SK-N-SH (cell line): ENCODE data around the gene CRHBP. TPM values are rescaled to one million over a fixed set of nuclear protein-coding genes. Genes with fewer than 3 reads are reported as not detected.

Source experiments
- CTCF ChIA-PET: fragments of 300-600, 350-600 bp; formaldehyde crosslinking; extraction: SDS; loops from one replicate; lab custom pipeline; 2021; lab: Yijun Ruan, JAX
- POLR2A ChIA-PET: fragments of 350-600 bp; sonication (Branson Sonifier 250); formaldehyde crosslinking; extraction: SDS; loops from one replicate; lab custom pipeline; 2020; ENCODE audit warnings: antibody characterized with exemption, inconsistent platforms; lab: Yijun Ruan, JAX
- DNase-seq: peaks from one replicate; pipeline ENCODE4 v3.0.0; 2012
- H2AFZ ChIP-seq: fragments of 200-600 bp; sonication (generic); 2 replicates; pipeline ENCODE4 v1.8.1; 2016; ENCODE audit warnings: antibody characterized with exemption, mild to moderate bottlenecking, low read depth
- H3F3A ChIP-seq: fragments of 200-600 bp; sonication (generic); replicated peaks from 2 replicates; pipeline ENCODE3; 2016; ENCODE audit warnings: antibody characterized with exemption, mild to moderate bottlenecking; ENCODE audit not compliant: insufficient read depth
- H3K27ac ChIP-seq, 2 experiments: fragments of 200-500 bp in 1 of 2; fragments of 200-600 bp in 1 of 2; sonication (Bioruptor generic) in 1 of 2; sonication (generic), shearing (Covaris generic) in 1 of 2; 2 replicates each; pipeline versions ENCODE4 v1.5.1 to v1.6.1; 2014 to 2016; ENCODE audit warnings: low read depth in 2 of 2, inconsistent platforms in 1 of 2, low read length in 1 of 2, mild to moderate bottlenecking in 1 of 2, mixed read lengths in 1 of 2
- H3K27me3 ChIP-seq: fragments of 200-600 bp; sonication (generic), shearing (Covaris generic); 2 replicates; pipeline ENCODE4 v1.6.1; 2016; ENCODE audit warnings: mixed run types; ENCODE audit not compliant: insufficient read depth
- H3K36me3 ChIP-seq, 2 experiments: fragments of 200-500 bp in 1 of 2; fragments of 200-600 bp in 1 of 2; sonication (Bioruptor generic) in 1 of 2; sonication (generic) in 1 of 2; replicated peaks in 1 of 2; 2 replicates each; pipeline versions ENCODE3 to v1.5.1; 2014 to 2016; ENCODE audit warnings: low read length in 1 of 2, mild to moderate bottlenecking in 1 of 2; ENCODE audit not compliant: insufficient read depth in 2 of 2, control insufficient read depth in 1 of 2
- H3K4me1 ChIP-seq, 2 experiments: fragments of 200-500 bp in 1 of 2; fragments of 200-600 bp in 1 of 2; sonication (Bioruptor generic) in 1 of 2; sonication (generic), shearing (Covaris generic) in 1 of 2; 2 replicates each; pipeline versions ENCODE4 v1.5.1 to v1.6.1; 2014 to 2016; ENCODE audit warnings: low read depth in 1 of 2, low read length in 1 of 2, mixed run types in 1 of 2; ENCODE audit not compliant: insufficient read depth in 2 of 2, control insufficient read depth in 1 of 2
- H3K4me2 ChIP-seq: fragments of 200-600 bp; sonication (generic), shearing (Covaris generic); 2 replicates; pipeline ENCODE4 v1.6.1; 2017; ENCODE audit warnings: mixed run types
- H3K4me3 ChIP-seq, 2 experiments: fragments of 200-500 bp in 1 of 2; fragments of 200-600 bp in 1 of 2; sonication (Bioruptor generic) in 1 of 2; sonication (generic), shearing (Covaris generic) in 1 of 2; 2 replicates each; pipeline versions ENCODE4 v1.5.1 to v1.8.1; 2014 to 2016; ENCODE audit warnings: low read depth in 2 of 2, inconsistent platforms in 1 of 2, low read length in 1 of 2, mild to moderate bottlenecking in 1 of 2, mixed read lengths in 1 of 2, moderate library complexity in 1 of 2
- H3K79me2 ChIP-seq: fragments of 200-600 bp; sonication (generic); 2 replicates; pipeline ENCODE4 v1.8.1; 2017; ENCODE audit warnings: mild to moderate bottlenecking; ENCODE audit not compliant: insufficient read depth
- H3K9ac ChIP-seq: fragments of 200-600 bp; sonication (generic); 2 replicates; pipeline ENCODE4 v1.6.1; 2017; ENCODE audit warnings: mixed run types
- H3K9me2 ChIP-seq: fragments of 200-600 bp; sonication (generic); 2 replicates; pipeline ENCODE4 v1.6.1; 2017; ENCODE audit warnings: mixed run types
- H3K9me3 ChIP-seq: fragments of 200-600 bp; sonication (generic); 2 replicates; pipeline ENCODE4 v1.6.1; 2017; ENCODE audit warnings: mixed run types, mild to moderate bottlenecking, moderate library complexity
- H4K20me1 ChIP-seq: fragments of 200-600 bp; sonication (generic); 2 replicates; pipeline ENCODE4 v1.6.1; 2017; ENCODE audit warnings: mild to moderate bottlenecking, mixed run types; ENCODE audit not compliant: insufficient read depth
- CHD2 ChIP-seq: fragments of 150-350 bp; IDR thresholded peaks from 2 replicates; pipeline ENCODE4 v1.6.1; 2018; ENCODE audit warnings: low read length; ENCODE audit not compliant: partially characterized antibody
- GABPA ChIP-seq: IDR thresholded peaks from 2 replicates; pipeline ENCODE4 v1.4.0; 2012; ENCODE audit warnings: low read depth, mild to moderate bottlenecking
- GATA2 ChIP-seq: sonication (generic); formaldehyde crosslinking; IDR thresholded peaks from 2 replicates; pipeline ENCODE4 v1.5.0; 2020; ENCODE audit warnings: mild to moderate bottlenecking, missing genetic modification reagents
- NRF1 ChIP-seq: IDR thresholded peaks from 2 replicates; pipeline ENCODE4 v1.6.1; 2012; ENCODE audit warnings: low read depth, mild to moderate bottlenecking, low read length
- RCOR1 ChIP-seq: fragments of 150-350 bp; IDR thresholded peaks from 2 replicates; pipeline ENCODE4 v1.6.1; 2017; ENCODE audit warnings: antibody characterized with exemption, low read length
- REST ChIP-seq: IDR thresholded peaks from 2 replicates; pipeline ENCODE4 v1.6.1; 2012; ENCODE audit warnings: mild to moderate bottlenecking, low read depth, low read length, moderate library complexity
- SIN3A ChIP-seq: IDR thresholded peaks from 2 replicates; pipeline ENCODE4 v1.6.1; 2012; ENCODE audit warnings: low read depth, mild to moderate bottlenecking, low read length, moderate library complexity, borderline replicate concordance
- TAF1 ChIP-seq: IDR thresholded peaks from 2 replicates; pipeline ENCODE4 v1.6.1; 2012; ENCODE audit warnings: low read depth, mild to moderate bottlenecking, low read length, moderate library complexity, borderline replicate concordance
- YY1 ChIP-seq: IDR thresholded peaks from 2 replicates; pipeline ENCODE4 v1.4.0; 2012; ENCODE audit warnings: low read depth, mild to moderate bottlenecking
- ZBTB33 ChIP-seq: IDR thresholded peaks from 2 replicates; pipeline ENCODE4 v1.4.0; 2012; ENCODE audit warnings: low read depth, borderline replicate concordance
- WGBS: methylation state at CpG from one replicate; pipeline ENCODE4 v1.1.6; 2017; ENCODE audit warnings: low lambda C conversion rate; 5-methylcytosine and 5-hydroxymethylcytosine counted together
- polyA plus RNA-seq, 3 experiments: library from polyadenylated mRNA; depleted of rRNA; stranded (reverse); fragments of >200 nt; gene quantifications; 2 replicates each; pipeline ENCODE4 v1.2.3, GENCODE V29; 2012
- TF ChIP-seq, protein P1 (sequence below): fragments of 200-600 bp; sonication (generic); IDR thresholded peaks from 2 replicates; pipeline ENCODE4 v1.6.1; 2017; ENCODE audit warnings: antibody characterized with exemption, mild to moderate bottlenecking, moderate library complexity
- TF ChIP-seq, protein P2 (sequence below): IDR thresholded peaks from 2 replicates; pipeline ENCODE4; 2012

CRHBP gene
- polyA plus RNA-seq, 1 of the 3 experiments (the other 2 are of a cell fraction), result not detected

DNA sequence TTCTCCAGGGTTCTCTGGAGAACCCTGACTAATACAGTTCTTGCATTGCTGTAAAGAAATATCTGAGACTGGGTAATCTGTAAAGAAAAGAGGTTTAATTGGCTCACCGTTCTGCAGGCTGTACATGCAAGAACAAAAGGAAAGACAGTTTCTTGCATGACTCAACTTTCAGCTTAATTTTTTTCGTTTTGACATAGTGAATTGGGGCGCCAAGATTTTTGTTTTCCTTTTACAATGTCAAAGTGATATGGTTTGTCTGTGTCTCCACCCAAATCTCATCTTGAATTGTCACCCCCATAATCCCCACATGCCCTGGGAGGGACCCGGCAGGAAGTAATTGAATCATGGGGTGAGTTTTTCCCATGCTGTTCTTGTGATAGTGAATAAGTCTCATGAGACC is 11.8 kb upstream of the CRHBP start:
- WGBS, result 71% methylated on average over 4 of the region's 4 CpGs
- Histone ChIP-seq H3K9ac (no peak overlapping the region), H2AFZ (no peak overlapping the region), H3K4me3 (no peak overlapping the region), H3K27ac (no peak overlapping the region), H3K36me3 (no peaks in the 10 kb centered on the region), H3K9me2 (no peaks in the 10 kb centered on the region), H4K20me1 (no peaks in the 10 kb centered on the region), H3K4me2 (no peak overlapping the region), H3K27me3 (no peaks in the 10 kb centered on the region), H3K4me1 (no peaks in the 10 kb centered on the region; a peak in 1 of 4 replicates), H3F3A (no peaks in the 10 kb centered on the region), H3K9me3 (no peaks in the 10 kb centered on the region), H3K79me2 (no peaks in the 10 kb centered on the region)
- no peak for DNase-seq
- CTCF ChIA-PET, result no interaction called here
- TF ChIP-seq, protein P1, sequence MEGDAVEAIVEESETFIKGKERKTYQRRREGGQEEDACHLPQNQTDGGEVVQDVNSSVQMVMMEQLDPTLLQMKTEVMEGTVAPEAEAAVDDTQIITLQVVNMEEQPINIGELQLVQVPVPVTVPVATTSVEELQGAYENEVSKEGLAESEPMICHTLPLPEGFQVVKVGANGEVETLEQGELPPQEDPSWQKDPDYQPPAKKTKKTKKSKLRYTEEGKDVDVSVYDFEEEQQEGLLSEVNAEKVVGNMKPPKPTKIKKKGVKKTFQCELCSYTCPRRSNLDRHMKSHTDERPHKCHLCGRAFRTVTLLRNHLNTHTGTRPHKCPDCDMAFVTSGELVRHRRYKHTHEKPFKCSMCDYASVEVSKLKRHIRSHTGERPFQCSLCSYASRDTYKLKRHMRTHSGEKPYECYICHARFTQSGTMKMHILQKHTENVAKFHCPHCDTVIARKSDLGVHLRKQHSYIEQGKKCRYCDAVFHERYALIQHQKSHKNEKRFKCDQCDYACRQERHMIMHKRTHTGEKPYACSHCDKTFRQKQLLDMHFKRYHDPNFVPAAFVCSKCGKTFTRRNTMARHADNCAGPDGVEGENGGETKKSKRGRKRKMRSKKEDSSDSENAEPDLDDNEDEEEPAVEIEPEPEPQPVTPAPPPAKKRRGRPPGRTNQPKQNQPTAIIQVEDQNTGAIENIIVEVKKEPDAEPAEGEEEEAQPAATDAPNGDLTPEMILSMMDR, result no peak
- TF ChIP-seq TAF1, result no peak
- no peak for TF ChIP-seq GABPA
- TF ChIP-seq CHD2, result no peak
- no peak for TF ChIP-seq GATA2 (CRISPR knock-in tag)
- no peak for TF ChIP-seq RCOR1
- TF ChIP-seq, protein P2, sequence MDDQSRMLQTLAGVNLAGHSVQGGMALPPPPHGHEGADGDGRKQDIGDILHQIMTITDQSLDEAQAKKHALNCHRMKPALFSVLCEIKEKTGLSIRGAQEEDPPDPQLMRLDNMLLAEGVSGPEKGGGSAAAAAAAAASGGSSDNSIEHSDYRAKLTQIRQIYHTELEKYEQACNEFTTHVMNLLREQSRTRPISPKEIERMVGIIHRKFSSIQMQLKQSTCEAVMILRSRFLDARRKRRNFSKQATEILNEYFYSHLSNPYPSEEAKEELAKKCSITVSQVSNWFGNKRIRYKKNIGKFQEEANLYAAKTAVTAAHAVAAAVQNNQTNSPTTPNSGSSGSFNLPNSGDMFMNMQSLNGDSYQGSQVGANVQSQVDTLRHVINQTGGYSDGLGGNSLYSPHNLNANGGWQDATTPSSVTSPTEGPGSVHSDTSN, result no peak
- TF ChIP-seq REST, result no peak
- no peak for TF ChIP-seq NRF1
- TF ChIP-seq ZBTB33, result no peak
- TF ChIP-seq SIN3A, result no peak
- no peak for TF ChIP-seq YY1
- POLR2A ChIA-PET, result no interaction called here
